B cell (primary cell): ENCODE results near the gene WNK2. TPM values are rescaled to one million over a fixed set of nuclear protein-coding genes. Genes with fewer than 3 reads are reported as not detected.

Experiments used
- ATAC-seq: fragments of 200-7000 bp; cut with Tn5 transposase; one replicate; pipeline ENCODE4 v1.10.0; 2021; ENCODE audit warnings: low read depth, mild to moderate bottlenecking, moderate number of reproducible peaks, moderate library complexity
- CTCF ChIA-PET: fragments of 350-600 bp; sonication (Branson Sonifier 250); formaldehyde crosslinking; loops from one replicate; lab custom pipeline; 2021; ENCODE audit warnings: antibody characterized with exemption, inconsistent platforms; lab: Charles Lee
- POLR2A ChIA-PET: fragments of 350-600 bp; sonication (Branson Sonifier 250); formaldehyde crosslinking; loops from one replicate; lab custom pipeline; 2021; ENCODE audit warnings: antibody characterized with exemption; lab: Charles Lee
- DNase-seq: peaks from one replicate; pipeline ENCODE4 v3.0.0; 2013
- H2AFZ ChIP-seq: 2 replicates; pipeline ENCODE4 v1.6.1; 2012; ENCODE audit warnings: mild to moderate bottlenecking, low read depth, low read length; ENCODE audit not compliant: insufficient read depth, poor library complexity, severe bottlenecking
- H3K27ac ChIP-seq, 2 donors: 1 replicate in 1 of 2; 2 replicates in 1 of 2; pipeline ENCODE4 v1.5.1; 2012 to 2013; ENCODE audit warnings: low read length in 2 of 2, mild to moderate bottlenecking in 2 of 2, moderate library complexity in 1 of 2
- H3K27me3 ChIP-seq, 4 experiments: fragments of 200-600 bp in 1 of 4; sonication (generic) in 1 of 4; replicated peaks in 1 of 4; 1 replicate in 2 of 4; 2 replicates in 2 of 4; pipeline versions ENCODE4 v1.6.1 to v1.7.0; 2013 to 2016; ENCODE audit warnings: low read length in 3 of 4, mild to moderate bottlenecking in 2 of 4, mixed read lengths in 1 of 4, moderate library complexity in 1 of 4; ENCODE audit not compliant: insufficient read depth in 4 of 4, control insufficient read depth in 3 of 4; ENCODE audit errors: control extremely low read depth in 1 of 4
- H3K36me3 ChIP-seq, 2 experiments: replicated peaks in 1 of 2; 1 replicate in 1 of 2; 2 replicates in 1 of 2; pipeline versions ENCODE4 v1.6.1 to v1.7.1; 2013; ENCODE audit warnings: low read length in 1 of 2; ENCODE audit not compliant: insufficient read depth in 2 of 2, control insufficient read depth in 1 of 2; ENCODE audit errors: control extremely low read depth in 1 of 2, extremely low read depth in 1 of 2
- H3K4me1 ChIP-seq, 2 donors: fragments of 200-600 bp in 1 of 2; sonication (generic) in 1 of 2; 1 replicate in 1 of 2; 2 replicates in 1 of 2; pipeline versions ENCODE4 v1.5.1 to v1.6.1; 2013 to 2017; ENCODE audit warnings: low read length in 2 of 2; ENCODE audit not compliant: control insufficient read depth in 2 of 2, insufficient read depth in 2 of 2
- H3K4me2 ChIP-seq: replicated peaks from 2 replicates; pipeline ENCODE3; 2012; ENCODE audit warnings: mild to moderate bottlenecking, low read depth, low read length; ENCODE audit not compliant: poor library complexity, severe bottlenecking
- H3K4me3 ChIP-seq, 5 experiments: fragments of 200-600 bp in 1 of 5; sonication (generic) in 1 of 5; 1 replicate in 3 of 5; 2 replicates in 2 of 5; pipeline versions ENCODE4 v1.5.1 to v1.7.0; 2011 to 2016; ENCODE audit warnings: low read length in 4 of 5, mild to moderate bottlenecking in 4 of 5, low read depth in 2 of 5, control low read depth in 1 of 5, moderate library complexity in 1 of 5; ENCODE audit not compliant: insufficient read depth in 1 of 5; ENCODE audit errors: control extremely low read depth in 1 of 5, extremely low read depth in 1 of 5
- H3K79me2 ChIP-seq: fragments of 200-600 bp; sonication (generic); one replicate; pipeline ENCODE4 v1.6.0; 2016; ENCODE audit warnings: low read length; ENCODE audit not compliant: control insufficient read depth, insufficient read depth
- H3K9ac ChIP-seq: fragments of 200-600 bp; sonication (generic); 2 replicates; pipeline ENCODE4 v1.6.1; 2017; ENCODE audit warnings: mild to moderate bottlenecking, low read length, moderate library complexity
- H3K9me3 ChIP-seq, 3 donors: one replicate each; pipeline versions ENCODE4 v1.6.1 to v1.7.1; 2013; ENCODE audit warnings: low read length in 2 of 3; ENCODE audit not compliant: control insufficient read depth in 2 of 3, insufficient read depth in 1 of 3; ENCODE audit errors: control extremely low read depth in 1 of 3
- H4K20me1 ChIP-seq: 2 replicates; pipeline ENCODE4 v1.6.0; 2012; ENCODE audit warnings: mild to moderate bottlenecking, low read length; ENCODE audit not compliant: insufficient read depth, control insufficient read depth, poor library complexity, severe bottlenecking
- H3K27ac Mint-ChIP-seq: one replicate; pipeline ENCODE4 v1.8.0; 2021; ENCODE audit warnings: mixed read lengths
- H3K27me3 Mint-ChIP-seq: one replicate; pipeline ENCODE4 v1.8.0; 2021; ENCODE audit warnings: mixed read lengths
- H3K4me1 Mint-ChIP-seq: one replicate; pipeline ENCODE4 v1.8.0; 2021; ENCODE audit warnings: mixed read lengths
- H3K4me3 Mint-ChIP-seq: one replicate; pipeline ENCODE4 v1.8.0; 2021; ENCODE audit warnings: mixed read lengths
- H3K9me3 Mint-ChIP-seq: one replicate; pipeline ENCODE4 v1.8.0; 2022; ENCODE audit warnings: mixed read lengths; ENCODE audit not compliant: insufficient read depth
- EZH2 ChIP-seq: IDR thresholded peaks from 2 replicates; pipeline ENCODE4 v1.6.1; 2012; ENCODE audit warnings: borderline replicate concordance, low read depth, mild to moderate bottlenecking, moderate library complexity, low read length; ENCODE audit not compliant: insufficient read depth, poor library complexity, severe bottlenecking
- WGBS: methylation state at CpG from one replicate; pipeline ENCODE4 v1.1.5; 2013; ENCODE audit warnings: missing lambda C conversion rate; ENCODE audit not compliant: insufficient coverage; 5-methylcytosine and 5-hydroxymethylcytosine counted together
- intact Hi-C: fragments of 100-400 bp; cut with micrococcal nuclease; formaldehyde crosslinking; loops from one replicate; pipeline ENCODE4 v1.10.0; 2022
- polyA plus RNA-seq: library from polyadenylated mRNA; depleted of rRNA; stranded (reverse); fragments of >200 nt; gene quantifications from 2 replicates; pipeline ENCODE4 v1.2.3, GENCODE V29; 2012
- total RNA-seq, 2 donors: library from RNA; stranded (reverse); fragments of 120-200 nt in 1 of 2; gene quantifications; 1 replicate in 1 of 2; 2 replicates in 1 of 2; pipeline versions ENCODE4 v1.2.3 to v1.2.4, GENCODE V29; 2013 to 2022
- TF ChIP-seq, protein P1 (sequence below): fragments of 200-600 bp; IDR thresholded peaks from one replicate; pipeline ENCODE4 v1.8.0; 2022; ENCODE audit warnings: antibody characterized with exemption, mild to moderate bottlenecking

WNK2 gene
- total and polyA plus RNA-seq, 2 donors (not counting 1 experiment from before 2014, with no cell fraction given): 0.49 TPM; not detected in 1

DNA sequence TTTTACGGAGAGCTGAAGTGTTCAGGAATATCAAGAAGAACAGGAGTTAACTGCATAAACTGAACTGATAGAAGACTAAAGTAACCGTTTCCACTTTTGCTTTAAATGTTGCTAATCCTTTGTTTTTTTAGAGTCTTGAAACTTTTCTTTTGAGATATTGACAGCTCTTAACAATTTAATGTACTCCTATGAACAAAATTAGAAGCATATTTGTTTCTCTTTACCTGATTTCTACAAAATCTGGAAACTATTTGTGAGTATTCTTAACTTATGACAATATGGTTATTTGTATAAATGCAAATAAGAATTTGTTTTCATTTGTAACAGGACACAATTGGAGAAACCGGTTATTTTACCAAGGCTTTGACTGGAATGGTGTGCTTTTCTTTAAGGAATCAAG is 178.1 kb downstream of the WNK2 start:
- no peak for ATAC-seq
- DNase-seq: no peak
- Histone ChIP-seq H3K4me1 (no peaks in the 10 kb centered on the region), H3K79me2 (no peaks in the 10 kb centered on the region), H4K20me1 (no peaks in the 10 kb centered on the region), H3K9me3 (peaks cover 1 to 22% (median 15%) of the 10 kb centered on the region in 3 donors), H3K27me3 (peaks cover 0 to 9% (median 0%) of the 10 kb centered on the region in 4 experiments), H2AFZ (no peak overlapping the region), H3K9ac (no peak overlapping the region), H3K4me3 (no peak overlapping the region), H3K4me2 (no peak overlapping the region), H3K27ac (no peak overlapping the region), H3K36me3 (no peaks in the 10 kb centered on the region)
- Mint-ChIP-seq H3K4me3 (no peak overlapping the region), H3K27ac (no peak overlapping the region), H3K4me1 (no peaks in the 10 kb centered on the region), H3K27me3 (peaks cover 16% of the 10 kb centered on the region), H3K9me3 (peaks cover 3% of the 10 kb centered on the region)
- 60% methylated on average over 3 of the region's 3 CpGs for WGBS
- ChIA-PET POLR2A (no interaction called here), CTCF (no interaction called here)
- TF ChIP-seq, protein P1, sequence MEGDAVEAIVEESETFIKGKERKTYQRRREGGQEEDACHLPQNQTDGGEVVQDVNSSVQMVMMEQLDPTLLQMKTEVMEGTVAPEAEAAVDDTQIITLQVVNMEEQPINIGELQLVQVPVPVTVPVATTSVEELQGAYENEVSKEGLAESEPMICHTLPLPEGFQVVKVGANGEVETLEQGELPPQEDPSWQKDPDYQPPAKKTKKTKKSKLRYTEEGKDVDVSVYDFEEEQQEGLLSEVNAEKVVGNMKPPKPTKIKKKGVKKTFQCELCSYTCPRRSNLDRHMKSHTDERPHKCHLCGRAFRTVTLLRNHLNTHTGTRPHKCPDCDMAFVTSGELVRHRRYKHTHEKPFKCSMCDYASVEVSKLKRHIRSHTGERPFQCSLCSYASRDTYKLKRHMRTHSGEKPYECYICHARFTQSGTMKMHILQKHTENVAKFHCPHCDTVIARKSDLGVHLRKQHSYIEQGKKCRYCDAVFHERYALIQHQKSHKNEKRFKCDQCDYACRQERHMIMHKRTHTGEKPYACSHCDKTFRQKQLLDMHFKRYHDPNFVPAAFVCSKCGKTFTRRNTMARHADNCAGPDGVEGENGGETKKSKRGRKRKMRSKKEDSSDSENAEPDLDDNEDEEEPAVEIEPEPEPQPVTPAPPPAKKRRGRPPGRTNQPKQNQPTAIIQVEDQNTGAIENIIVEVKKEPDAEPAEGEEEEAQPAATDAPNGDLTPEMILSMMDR: no peak
- no peak for TF ChIP-seq EZH2
- intact Hi-C loops: no loop called here

DNA sequence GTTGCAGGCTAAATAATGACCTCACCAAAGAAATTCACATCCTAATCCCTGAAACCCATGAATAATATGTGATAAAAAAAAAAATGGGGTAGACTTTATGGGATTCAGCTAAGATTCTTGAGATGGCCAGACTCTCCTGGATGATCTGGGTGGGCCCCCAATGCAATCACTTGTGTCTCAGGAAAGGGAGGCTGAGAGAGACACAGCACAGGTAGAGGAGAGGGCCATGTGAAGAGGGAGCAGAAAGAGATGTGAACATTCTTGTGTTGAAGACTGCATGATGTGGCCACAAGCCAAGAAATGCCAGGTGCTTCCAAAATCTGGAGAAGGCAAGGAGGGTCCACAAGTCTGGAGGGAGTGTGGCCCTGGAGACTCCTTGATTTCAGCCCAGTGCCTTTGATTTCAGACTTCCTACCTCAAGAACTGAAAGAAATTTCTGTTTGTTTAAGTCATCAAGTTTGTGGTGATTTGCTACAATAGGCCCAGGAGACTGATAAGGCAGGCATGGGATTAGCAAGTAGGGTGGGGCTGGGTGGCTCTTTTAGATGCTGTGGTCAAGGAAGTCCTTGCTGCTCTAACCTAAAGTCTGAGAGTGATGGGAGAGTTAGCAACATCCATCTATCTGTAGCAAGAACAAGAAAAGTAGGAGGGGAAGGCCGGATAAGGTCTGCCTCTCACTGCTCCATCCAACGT is 180.9 kb downstream of the WNK2 start:
- H3K79me2 ChIP-seq: no peaks in the 10 kb centered on the region
- H3K27me3 ChIP-seq: peaks cover 0 to 9% (median 0%) of the 10 kb centered on the region in 4 experiments
- H3K9me3 ChIP-seq: peaks cover 1 to 15% (median 15%) of the 10 kb centered on the region in 3 donors
- POLR2A ChIA-PET: no interaction called here
- no peaks in the 10 kb centered on the region for H3K4me1 ChIP-seq
- WGBS: no CpG with 5 or more reads among the region's 2 CpGs
- CTCF ChIA-PET: no interaction called here
- H3K4me2 ChIP-seq: no peak overlapping the region
- H3K36me3 ChIP-seq: no peaks in the 10 kb centered on the region
- Mint-ChIP-seq H3K27me3 (peaks cover 23% of the 10 kb centered on the region), H3K9me3 (peaks cover 3% of the 10 kb centered on the region), H3K4me3 (no peak overlapping the region), H3K27ac (no peak overlapping the region), H3K4me1 (no peaks in the 10 kb centered on the region)
- H4K20me1 ChIP-seq: no peaks in the 10 kb centered on the region
- ATAC-seq (no peak), DNase-seq (no peak)
- H2AFZ ChIP-seq: no peak overlapping the region
- H3K27ac ChIP-seq: no peak overlapping the region
- intact Hi-C loops: no loop called here
- H3K4me3 ChIP-seq: no peak overlapping the region
- TF ChIP-seq, protein P1: no peak
- no peak for TF ChIP-seq EZH2
- H3K9ac ChIP-seq: no peak overlapping the region
